GM04503 (cell line): ENCODE results near the gene OSBPL6.

ENCODE experiments used
- DNase-seq: peaks from one replicate; pipeline ENCODE4 v3.0.0-alpha.2; 2012; ENCODE audit warnings: low read depth

The OSBPL6 gene

DNA sequence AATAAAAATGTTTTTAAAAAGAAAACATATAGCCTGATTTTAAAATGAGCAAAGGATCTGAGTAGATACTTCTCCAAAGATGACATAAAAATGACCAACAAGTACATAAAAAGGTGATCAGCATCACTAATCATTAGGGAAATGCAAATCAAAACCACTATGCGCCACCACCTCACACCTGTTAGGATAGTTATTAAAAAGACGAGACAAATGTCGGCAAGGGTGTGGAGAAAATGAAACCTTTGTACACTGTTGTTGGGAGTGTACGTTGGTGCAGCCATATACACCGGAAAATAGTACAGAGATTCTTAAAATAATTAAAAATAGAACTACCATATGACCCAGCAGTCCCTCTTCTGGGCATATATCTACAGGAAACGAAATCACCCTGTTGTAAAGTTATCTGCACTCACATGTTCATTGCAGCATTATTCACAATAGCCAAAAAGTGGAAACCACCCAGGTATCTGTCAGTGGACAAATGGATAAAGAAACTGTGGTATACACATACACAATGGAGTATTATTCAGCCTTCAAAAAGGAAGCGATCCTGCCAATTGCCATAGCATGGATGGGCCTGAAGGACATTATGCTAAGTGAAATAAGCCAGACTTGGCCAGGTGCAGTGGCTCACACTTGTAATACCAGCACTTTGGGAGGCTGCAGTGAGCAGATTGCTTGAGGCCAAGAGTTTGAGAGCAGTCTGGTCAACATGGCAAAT lies 165.0 kb downstream of the OSBPL6 start:
- no peak for DNase-seq

DNA sequence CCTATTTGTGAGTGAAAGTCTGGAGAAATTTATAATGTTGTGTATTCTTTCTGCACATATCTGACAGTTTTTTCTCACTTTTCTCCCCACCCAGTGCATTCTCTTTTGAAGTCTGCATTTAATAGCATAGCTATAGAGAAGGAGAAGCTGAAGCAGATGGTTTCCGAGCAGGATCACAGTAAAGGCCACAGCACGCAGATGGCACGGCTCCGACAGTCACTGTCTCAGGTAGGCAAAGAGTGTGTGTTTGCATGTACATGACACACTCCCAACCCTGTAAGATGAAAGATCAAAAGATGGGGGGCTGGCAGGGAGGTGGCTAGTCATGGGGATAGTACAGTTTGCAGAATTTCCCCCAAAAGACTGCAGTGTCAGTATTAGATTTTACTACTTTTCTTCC lies 167.3 kb downstream of the OSBPL6 start:
- no peak for DNase-seq

DNA sequence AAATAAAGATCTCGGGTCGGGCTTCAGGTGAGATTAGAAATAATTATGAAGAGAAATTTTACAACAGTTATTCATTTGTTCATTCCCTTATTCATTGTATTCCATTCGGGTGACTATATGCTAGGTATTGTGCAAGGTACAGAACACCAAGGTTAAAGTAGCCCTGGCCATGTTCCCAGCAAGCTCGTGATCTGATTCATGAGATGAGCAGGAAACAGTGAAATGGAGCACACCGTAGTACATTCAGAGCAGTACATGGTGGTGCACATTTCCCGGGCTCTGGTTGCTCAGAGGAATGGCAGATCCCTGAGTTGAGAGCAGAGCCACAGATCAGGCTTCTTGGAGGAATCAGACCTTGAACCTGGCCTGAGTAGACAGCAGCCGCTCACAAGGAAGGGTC lies 168.9 kb downstream of the OSBPL6 start:
- no peak for DNase-seq

DNA sequence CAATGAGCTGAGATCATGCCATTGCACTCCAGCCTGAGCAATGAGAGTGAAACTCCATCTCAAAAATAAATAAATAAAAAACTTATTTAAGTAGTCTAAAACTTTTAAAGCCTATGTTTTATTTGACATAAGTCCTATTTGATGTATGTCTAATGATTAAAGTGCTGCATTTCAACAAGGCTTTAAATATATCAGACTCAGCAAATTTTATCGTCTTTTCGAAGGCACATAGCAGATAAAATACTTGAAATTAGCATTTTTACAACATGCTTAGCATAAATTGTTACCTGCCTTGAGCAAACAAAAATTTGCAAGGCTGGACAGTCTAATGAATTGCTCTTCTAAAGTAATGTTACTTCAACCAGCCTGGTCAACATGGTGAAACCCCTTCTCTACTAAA lies 170.8 kb downstream of the OSBPL6 start:
- DNase-seq = no peak

DNA sequence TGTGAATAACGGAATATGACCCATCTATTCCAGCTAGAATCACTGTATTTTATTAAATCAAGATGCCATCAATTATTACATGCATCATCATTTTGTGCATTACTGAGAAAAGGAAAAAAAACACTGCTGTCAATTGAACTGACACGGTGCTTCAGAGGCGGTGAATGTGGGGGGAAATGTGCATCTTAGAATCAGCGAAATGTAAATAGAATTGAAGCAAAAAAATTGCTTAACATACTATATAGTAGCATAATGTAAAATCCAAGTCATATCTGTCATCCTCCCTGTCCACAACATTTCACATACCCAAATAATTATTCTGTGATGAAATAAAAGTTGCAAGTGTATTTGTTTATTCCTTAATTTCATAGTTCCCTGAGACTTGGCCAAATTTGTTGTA lies 172.1 kb downstream of the OSBPL6 start:
- DNase-seq = no peak

DNA sequence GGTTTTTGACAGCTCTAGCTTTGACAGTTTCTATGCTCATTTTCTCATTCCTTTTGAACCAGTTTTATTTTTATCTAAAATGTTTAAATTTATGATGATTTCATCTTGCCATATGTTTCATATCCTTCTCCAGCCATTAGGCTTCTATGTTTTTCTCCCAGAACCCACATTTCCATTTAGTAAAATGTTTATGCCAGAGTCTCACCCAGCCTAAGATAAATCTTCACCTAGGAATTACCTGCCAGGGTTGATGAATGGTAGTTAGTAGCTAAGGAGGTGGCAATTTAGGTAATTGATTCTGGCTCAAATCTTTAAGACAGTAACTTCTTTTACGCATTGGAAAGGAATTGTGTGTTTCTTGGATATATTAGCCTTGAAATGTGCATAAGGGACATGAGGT lies 173.0 kb downstream of the OSBPL6 start:
- DNase-seq = no peak

DNA sequence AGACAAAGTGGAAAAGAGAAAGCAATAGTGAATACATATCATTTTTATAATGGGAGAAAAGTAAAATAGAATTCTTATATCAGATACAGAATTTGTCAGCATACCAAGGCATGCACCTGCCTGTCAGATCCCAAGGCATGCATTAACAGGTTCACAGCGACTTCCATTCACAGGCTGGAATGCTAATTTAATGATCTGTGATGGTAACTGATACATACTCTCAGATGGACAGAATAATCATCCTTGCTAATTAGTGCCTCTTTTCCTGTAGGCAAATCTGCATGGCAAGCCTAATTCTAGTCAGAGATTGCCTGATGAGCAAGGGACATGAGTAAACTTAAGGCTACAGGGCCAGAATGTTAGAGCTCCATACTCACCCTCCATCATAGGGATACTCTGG lies 180.6 kb downstream of the OSBPL6 start:
- DNase-seq = no peak

DNA sequence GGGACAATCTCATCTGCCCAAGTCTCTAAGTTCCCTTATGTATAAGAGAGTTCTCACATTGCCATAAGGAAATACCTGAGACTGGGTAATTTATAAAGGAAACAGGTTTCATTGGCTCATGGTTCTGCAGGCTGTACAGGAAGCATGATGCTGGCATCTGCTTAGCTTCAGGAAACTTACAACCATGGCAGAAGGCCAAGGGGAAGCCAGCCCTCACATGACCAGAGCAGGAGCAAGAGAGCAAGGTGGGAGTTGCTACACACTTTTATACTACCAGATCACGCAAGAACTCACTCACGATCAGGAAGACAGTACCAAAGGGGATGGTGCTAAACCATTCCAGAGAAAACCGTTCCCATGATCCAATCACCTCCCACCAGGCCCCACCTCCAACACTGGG lies 182.7 kb downstream of the OSBPL6 start:
- no peak for DNase-seq

DNA sequence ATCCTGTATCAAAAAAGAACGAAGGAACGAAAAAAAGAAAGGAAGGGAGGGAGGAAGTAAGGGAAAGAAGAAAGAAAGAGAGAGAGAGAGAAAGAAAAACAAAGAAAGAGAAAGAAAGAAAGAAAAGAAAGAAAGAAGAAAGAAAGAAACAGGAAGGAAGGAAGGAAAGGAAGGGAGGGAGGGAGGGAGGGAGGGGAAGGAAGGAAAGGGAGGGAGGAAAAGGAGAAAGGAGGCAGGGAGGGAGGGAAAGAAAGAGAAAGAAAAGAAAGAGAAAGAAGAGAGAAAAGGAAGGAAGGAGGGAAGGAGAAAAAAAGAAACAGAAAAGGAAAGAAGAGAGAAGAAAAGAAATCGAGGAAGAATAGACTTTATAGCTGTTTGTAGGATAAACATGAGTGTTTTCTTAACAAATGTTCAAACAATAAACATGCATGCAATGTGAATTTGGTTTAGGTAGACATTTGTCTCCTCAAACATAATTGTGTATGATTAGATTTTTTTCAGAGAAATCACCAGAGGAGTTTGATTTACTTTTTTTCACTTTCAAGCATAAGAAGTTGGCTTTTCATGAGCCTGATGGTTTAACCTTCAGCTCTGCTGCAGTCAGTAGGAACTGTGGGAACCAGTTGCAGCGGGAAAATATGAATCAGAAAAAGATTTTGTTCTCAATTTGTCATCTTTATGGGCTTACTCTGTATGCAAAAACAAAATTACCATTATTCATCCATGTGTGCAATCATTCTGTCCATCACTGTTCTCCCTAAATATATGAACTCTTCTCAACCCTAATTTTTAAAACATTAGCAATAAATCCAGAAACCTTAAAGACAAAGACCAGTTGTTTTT lies 185.1 kb downstream of the OSBPL6 start:
- DNase-seq = no peak

DNA sequence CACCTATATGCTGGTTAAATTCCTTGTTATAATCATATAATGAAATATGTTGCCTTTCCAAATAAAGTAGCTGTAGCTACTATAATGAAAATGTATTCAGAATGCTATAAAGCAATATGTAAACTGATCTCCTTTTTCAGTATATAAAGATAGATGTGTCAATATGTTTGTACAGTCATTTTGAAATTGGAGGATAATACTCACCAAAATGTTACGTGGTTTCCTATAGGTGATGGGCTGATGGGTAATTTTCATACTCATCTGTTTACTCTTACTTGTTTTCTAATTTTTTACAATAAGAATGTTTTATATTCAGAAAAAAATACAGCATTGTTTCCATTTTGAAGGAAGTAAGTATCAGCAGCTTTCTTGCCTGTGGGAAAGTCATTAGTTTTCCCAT lies 186.5 kb downstream of the OSBPL6 start:
- no peak for DNase-seq

DNA sequence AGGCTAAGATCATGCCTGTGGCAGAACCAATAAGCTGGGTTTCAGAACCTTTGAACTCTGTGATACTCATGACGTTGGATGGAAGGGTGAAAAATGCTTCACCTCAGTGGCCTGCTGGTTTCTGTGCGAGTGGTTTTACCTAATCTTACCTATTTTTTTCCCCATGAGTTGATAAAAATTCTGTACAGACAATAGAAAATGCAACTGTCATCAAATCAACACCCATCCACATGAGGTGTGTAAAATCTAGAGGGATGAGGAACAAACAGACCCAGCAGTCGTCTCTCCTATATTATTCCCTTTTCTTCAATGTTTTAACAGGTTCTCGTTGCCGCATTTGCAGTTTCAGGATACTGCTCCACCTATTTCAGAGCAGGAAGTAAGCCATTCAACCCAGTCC lies 189.4 kb downstream of the OSBPL6 start:
- DNase-seq = no peak

DNA sequence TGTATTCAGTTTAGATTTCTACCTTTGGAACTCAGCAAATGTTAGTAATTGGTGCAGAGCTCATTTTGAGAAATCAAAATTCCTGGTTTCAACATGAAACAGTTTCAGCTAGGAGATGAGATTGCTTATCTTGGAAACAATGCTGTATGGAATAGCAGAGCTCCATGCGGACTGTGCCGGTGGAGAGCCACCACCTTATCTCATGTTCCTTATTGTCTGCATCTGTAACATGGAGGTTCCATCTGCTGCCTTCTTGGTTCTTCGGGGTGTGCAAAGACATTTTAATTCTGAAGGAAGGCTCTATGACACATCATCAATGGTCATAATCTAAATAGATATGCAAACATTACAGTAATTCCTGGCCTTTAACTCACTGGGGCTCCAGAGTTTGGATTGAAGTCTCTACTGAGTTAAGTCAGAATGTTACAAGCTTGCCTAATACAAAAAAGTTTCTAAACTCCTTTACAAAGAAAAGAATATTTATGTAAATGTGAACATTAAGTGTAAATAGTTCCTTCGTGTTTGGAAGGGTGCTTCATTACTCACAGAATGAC lies 191.4 kb downstream of the OSBPL6 start:
- no peak for DNase-seq

DNA sequence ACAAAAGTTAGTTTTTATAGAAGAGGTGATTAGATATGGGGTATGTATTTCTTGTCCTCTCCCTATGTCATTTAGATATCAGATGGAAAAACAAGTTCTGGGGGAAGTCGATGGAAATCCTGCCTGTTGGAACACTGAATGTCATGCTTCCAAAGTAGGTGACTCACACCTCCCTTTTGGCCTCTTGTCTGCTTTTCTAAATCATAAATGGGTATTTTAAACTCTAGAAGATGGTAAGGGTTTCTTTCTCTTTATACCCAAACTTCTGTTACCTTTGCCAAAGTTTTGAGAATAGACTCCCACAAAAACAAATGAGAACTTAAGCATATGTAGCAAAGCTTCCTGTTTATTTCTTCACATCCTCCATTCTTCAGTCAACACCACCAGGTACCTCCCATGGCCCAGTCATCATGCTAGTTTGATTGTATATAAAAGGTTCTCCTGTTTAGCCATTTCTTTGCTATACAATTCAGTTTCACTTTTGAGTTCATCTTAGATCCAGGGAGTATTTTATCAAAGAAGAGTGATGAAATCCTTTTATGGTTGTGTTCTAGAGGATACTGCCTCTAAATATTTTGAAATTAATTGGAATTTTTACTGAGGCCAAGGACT lies 192.8 kb downstream of the OSBPL6 start:
- no peak for DNase-seq

DNA sequence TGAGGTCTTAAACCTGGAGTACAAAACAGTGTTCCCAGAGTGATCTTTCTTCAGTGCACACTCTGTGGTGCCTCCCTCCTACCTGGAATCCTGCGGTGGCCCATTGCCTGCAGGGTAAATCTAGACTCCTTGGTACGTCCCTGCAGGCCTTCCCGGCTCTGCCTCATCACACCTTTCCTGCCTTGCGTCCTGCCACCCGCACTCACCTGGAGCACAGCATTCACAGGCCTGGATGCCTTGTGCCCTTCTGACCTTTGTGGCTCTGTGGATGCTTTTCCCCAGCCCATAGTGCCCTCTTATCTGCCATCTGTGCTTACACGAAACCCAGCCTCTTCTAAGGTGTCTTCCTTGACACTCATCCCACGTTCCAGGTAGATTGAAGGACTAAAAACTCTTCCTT lies 194.0 kb downstream of the OSBPL6 start:
- no peak for DNase-seq

DNA sequence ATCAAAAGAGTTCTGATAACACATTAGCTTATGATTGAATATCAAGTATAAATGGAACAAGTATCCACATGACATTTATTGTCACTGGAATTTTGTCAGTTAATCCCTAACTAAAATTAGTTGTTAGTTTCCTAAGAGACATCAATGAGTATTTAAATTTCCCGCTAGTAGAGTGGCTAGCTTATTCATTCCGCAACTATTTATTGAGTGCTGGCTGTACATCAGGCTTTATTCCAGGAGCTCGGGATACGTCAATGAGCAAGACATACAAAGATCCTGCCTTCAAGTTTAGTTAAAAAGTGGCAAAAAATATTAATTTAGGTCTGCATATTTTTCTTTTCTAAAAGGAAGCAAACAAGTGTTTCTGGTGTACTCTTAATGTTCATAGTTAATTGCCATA lies 197.4 kb downstream of the OSBPL6 start:
- no peak for DNase-seq

DNA sequence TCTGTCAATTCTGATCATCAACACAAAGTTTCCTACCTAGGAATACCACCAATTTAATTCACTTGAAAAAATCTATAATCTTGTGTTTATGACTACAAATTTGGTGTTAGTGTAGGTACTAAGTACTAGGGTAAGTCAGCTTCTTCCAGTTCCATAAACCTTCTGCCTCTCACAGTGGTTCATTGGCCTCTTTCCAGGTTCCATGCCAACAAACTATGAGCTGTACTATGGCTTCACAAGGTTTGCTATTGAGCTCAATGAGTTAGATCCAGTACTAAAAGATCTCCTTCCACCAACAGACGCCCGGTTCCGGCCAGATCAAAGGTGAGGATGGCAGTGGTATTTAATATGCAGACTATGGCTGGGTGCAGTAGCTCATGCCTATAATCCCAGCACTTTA lies 197.9 kb downstream of the OSBPL6 start:
- no peak for DNase-seq

DNA sequence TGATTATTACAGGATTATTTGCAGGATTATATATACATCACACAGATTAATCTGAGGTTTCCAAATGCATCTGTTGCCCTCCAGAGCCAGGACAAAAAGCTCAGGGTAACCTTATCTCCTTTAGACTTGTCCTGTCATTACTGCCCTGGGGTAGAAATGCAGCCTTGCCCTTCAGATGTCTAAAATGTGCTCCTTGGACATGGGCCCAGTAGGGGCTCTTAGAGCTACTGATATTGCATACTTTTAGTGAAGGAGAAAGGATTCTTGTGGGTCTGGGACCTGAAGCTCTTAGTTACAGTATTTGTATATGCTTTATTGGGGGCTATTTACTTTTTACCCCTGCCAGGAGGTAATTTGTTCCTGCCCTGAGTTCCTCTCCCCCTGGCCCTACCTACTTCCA lies 200.5 kb downstream of the OSBPL6 start:
- DNase-seq = no peak

DNA sequence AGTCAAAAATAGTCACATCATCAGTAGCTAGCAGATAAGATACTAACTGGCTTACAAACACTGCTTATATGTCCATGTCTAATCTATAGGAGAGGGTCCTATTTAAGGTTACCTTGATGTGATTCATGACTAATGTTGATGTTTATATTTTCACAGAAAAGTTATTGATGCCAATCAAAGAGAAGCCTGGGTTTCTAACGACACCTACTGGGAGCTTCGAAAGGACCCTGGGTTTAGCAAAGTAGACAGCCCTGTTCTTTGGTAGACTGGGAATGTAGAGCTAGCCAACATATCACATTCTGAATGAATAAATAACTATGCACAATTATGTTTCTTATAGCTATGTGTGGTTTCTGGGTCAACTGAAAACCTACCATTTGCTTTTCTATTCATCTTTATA lies 201.0 kb downstream of the OSBPL6 start:
- no peak for DNase-seq

DNA sequence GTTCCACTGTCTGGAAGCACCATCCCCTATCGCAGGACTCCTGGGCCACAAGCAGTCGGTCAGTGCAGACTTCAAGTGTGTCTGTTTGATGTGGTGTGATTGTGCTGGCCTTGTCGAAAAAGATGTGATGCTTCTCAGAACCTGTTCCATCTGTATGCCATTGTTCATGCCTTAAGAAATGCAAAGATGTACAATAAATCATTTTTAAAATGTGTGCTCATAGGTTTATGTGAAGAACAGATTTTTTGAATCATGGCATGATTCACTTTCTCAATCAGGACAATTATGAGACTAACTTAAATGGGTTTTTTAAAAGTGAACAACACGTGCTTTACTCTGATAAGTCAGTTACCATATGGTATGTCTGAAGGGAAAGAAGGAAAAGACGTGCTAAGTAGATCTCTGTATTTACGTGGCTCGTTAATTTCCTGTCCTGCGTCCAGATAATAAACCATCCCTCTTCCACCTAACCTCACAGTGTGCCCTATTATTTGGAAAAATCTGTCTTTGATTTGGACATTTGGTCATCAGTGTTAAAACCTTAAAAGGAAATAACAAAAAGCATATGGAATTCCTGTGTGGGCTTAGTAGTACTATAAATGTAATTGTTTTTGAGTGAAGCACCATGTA lies 201.7 kb downstream of the OSBPL6 start:
- DNase-seq = no peak

DNA sequence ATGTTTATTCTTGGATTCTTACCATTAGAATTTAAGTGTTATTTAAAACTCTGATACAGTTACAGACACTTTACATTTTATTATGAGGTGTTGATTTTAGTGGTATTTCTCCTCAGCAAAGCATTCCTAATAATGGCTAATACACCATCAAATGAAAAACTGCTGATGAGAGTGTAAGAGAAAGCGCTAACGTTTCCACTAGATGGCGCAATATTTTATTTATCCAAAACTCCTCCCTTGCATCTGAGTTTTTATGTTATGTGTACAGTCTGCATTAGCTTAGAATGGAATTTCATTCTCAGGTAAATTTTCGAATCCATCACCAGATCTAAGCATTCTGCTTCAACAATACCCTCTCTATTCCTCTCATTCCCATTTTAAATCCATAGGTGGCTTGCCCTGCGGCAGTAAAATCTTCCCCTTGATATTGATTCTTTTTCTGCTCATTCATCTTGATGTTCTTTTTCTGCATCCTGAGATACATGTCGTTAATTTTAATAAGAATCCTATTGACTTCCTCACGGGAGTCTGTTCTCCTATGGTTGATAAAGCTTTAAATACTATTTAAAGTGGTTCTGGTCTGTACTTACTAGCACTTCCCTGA lies 202.8 kb downstream of the OSBPL6 start:
- no peak for DNase-seq

DNA sequence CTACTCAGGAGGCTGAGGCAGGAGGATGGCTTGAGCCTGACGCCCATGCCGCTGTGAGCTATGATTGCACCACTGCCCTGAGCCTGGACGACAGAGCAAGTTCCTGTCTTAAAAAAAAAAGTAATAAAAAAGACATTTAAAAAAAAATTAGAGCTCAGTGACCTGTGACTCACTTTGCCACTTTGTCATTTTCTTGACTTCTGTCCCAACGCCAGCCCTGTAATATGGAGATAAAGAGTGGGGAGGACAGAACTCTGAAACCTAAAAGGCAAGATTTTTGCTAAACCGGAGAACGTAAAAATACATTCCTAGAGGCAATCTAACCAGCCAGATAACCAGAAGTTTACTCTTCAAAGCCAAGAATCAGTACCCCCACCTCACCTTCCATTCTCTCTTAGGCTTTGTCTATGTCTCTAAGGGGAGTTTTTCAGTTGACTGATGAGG lies 207.7 kb downstream of the OSBPL6 start:
- DNase-seq = no peak
